HCT116 (cell line): Measurements from ENCODE around the gene SETX. TPM values are rescaled to one million over a fixed set of nuclear protein-coding genes. Genes with fewer than 3 reads are reported as not detected.

Experiments used
- ATAC-seq: fragments of 200-7000 bp; cut with Tn5 transposase; 2 replicates; pipeline ENCODE4 v1.9.1; 2020; ENCODE audit warnings: mild to moderate bottlenecking, moderate library complexity
- BruUV-seq: library from RNA; stranded (reverse); fragments of 400-500 nt; replicated peaks from 2 replicates; lab custom pipeline; 2021; lab: Mats Ljungman, UMichigan
- CTCF ChIA-PET: fragments of 300-600 bp; sonication (Branson Sonifier 250); formaldehyde crosslinking; loops from one replicate; lab custom pipeline; 2021; ENCODE audit warnings: antibody characterized with exemption; lab: Charles Lee
- POLR2A ChIA-PET: fragments of 300-600, 350-600 bp; sonication (Branson Sonifier 250); formaldehyde crosslinking; loops from one replicate; lab custom pipeline; 2021; ENCODE audit warnings: antibody characterized with exemption; lab: Charles Lee
- RAD21 ChIA-PET, 2 experiments: fragments of 300-600 bp; sonication (Branson Sonifier 250); formaldehyde crosslinking; loops; one replicate each; lab custom pipeline; 2023; ENCODE audit warnings: low total read pairs in 2 of 2; ENCODE audit not compliant: uncharacterized antibody in 2 of 2, unreplicated experiment in 2 of 2, low non-redundant PET in 1 of 2; lab: Charles Lee
- DNase-seq: peaks from one replicate; pipeline ENCODE4 v3.0.0-alpha.2; 2010; ENCODE audit warnings: low read depth, low spot score
- H2AFZ ChIP-seq: fragments of 200-600 bp; shearing (Covaris generic), sonication (generic); 2 replicates; pipeline ENCODE4 v1.6.1; 2017; ENCODE audit warnings: low read depth, mixed run types, mixed read lengths, antibody characterized with exemption, low read length; ENCODE audit not compliant: poor library complexity, severe bottlenecking
- H3K27ac ChIP-seq: 2 replicates; pipeline ENCODE4 v1.5.1; 2012; ENCODE audit warnings: low read depth, low read length
- H3K27me3 ChIP-seq: fragments of 200-600 bp; sonication (generic); 2 replicates; pipeline ENCODE4 v1.6.1; 2016; ENCODE audit warnings: mixed run types, low read length, mixed read lengths; ENCODE audit not compliant: insufficient read depth
- H3K36me3 ChIP-seq, 2 experiments: fragments of 200-500 bp in 1 of 2; fragments of 200-600 bp in 1 of 2; sonication (Bioruptor generic) in 1 of 2; sonication (generic) in 1 of 2; 2 replicates each; pipeline versions ENCODE4 v1.5.1 to v1.6.1; 2014 to 2016; ENCODE audit warnings: low read length in 2 of 2, inconsistent platforms in 1 of 2, mixed read lengths in 1 of 2, mixed run types in 1 of 2; ENCODE audit not compliant: insufficient read depth in 2 of 2, control insufficient read depth in 1 of 2
- H3K4me1 ChIP-seq, 2 experiments: fragments of 200-600 bp in 1 of 2; sonication (generic) in 1 of 2; 2 replicates each; pipeline versions ENCODE4 v1.5.1 to v1.6.1; 2012 to 2017; ENCODE audit warnings: low read length in 2 of 2, inconsistent platforms in 1 of 2, mild to moderate bottlenecking in 1 of 2, mixed read lengths in 1 of 2, mixed run types in 1 of 2, moderate library complexity in 1 of 2; ENCODE audit not compliant: insufficient read depth in 2 of 2, control insufficient read depth in 1 of 2
- H3K4me2 ChIP-seq: fragments of 200-600 bp; sonication (generic); 2 replicates; pipeline ENCODE4 v1.6.1; 2017; ENCODE audit warnings: mixed run types, low read length, mixed read lengths
- H3K4me3 ChIP-seq, 2 experiments: fragments of 200-600 bp in 1 of 2; sonication (generic) in 1 of 2; replicated peaks in 1 of 2; 2 replicates each; pipeline ENCODE4 v1.5.1; 2011 to 2016; ENCODE audit warnings: low read length in 2 of 2, control low read depth in 1 of 2, low read depth in 1 of 2, mild to moderate bottlenecking in 1 of 2, mixed read lengths in 1 of 2, mixed run types in 1 of 2
- H3K79me2 ChIP-seq: fragments of 200-600 bp; sonication (generic); 2 replicates; pipeline ENCODE4 v1.6.1; 2017; ENCODE audit warnings: mild to moderate bottlenecking, mixed run types, low read length, moderate library complexity, mixed read lengths; ENCODE audit not compliant: insufficient read depth
- H3K9ac ChIP-seq: fragments of 200-600 bp; sonication (generic); 2 replicates; pipeline ENCODE4 v1.6.1; 2016; ENCODE audit warnings: low read length, mixed read lengths
- H3K9me2 ChIP-seq: fragments of 200-600 bp; sonication (generic), shearing (Covaris generic); 2 replicates; pipeline ENCODE4 v1.6.1; 2017; ENCODE audit warnings: mixed run types, mild to moderate bottlenecking, moderate library complexity; ENCODE audit not compliant: insufficient read depth
- H3K9me3 ChIP-seq, 2 experiments: fragments of 200-500 bp in 1 of 2; fragments of 200-600 bp in 1 of 2; sonication (Bioruptor generic) in 1 of 2; sonication (generic) in 1 of 2; 2 replicates each; pipeline ENCODE4 v1.6.1; 2014 to 2017; ENCODE audit warnings: low read length in 2 of 2, mixed read lengths in 2 of 2, inconsistent platforms in 1 of 2, low read depth in 1 of 2, mild to moderate bottlenecking in 1 of 2, mixed run types in 1 of 2, moderate library complexity in 1 of 2; ENCODE audit not compliant: control insufficient read depth in 1 of 2, insufficient read depth in 1 of 2
- H4K20me1 ChIP-seq: fragments of 200-600 bp; sonication (generic), shearing (Covaris generic); 2 replicates; pipeline ENCODE4 v1.6.1; 2017; ENCODE audit warnings: mixed run types, mild to moderate bottlenecking, moderate library complexity; ENCODE audit not compliant: insufficient read depth
- CBX3 ChIP-seq: IDR thresholded peaks from 2 replicates; pipeline ENCODE4 v1.6.1; 2012; ENCODE audit warnings: low read depth
- CEBPB ChIP-seq: IDR thresholded peaks from 2 replicates; pipeline ENCODE4 v1.6.1; 2012; ENCODE audit warnings: low read depth
- EGR1 ChIP-seq: IDR thresholded peaks from 2 replicates; pipeline ENCODE4 v1.6.1; 2012; ENCODE audit warnings: low read depth
- ELF1 ChIP-seq: IDR thresholded peaks from 2 replicates; pipeline ENCODE4 v1.6.1; 2012; ENCODE audit warnings: low read depth, borderline replicate concordance
- JUND ChIP-seq: IDR thresholded peaks from 2 replicates; pipeline ENCODE4 v1.6.1; 2012
- RAD21 ChIP-seq: IDR thresholded peaks from 2 replicates; pipeline ENCODE4 v1.6.1; 2012; ENCODE audit warnings: low read depth, mild to moderate bottlenecking
- ZFX ChIP-seq: fragments of 450-650 bp; IDR thresholded peaks from 2 replicates; pipeline ENCODE4 v1.6.1; 2017
- intact Hi-C: fragments of 100-400 bp; cut with micrococcal nuclease; formaldehyde crosslinking; loops from 2 replicates; pipeline ENCODE4 v1.10.0; 2022
- total RNA-seq: library from RNA; stranded (reverse); gene quantifications from one replicate; pipeline ENCODE4 v1.2.1, GENCODE V29; 2021; ENCODE audit not compliant: unreplicated experiment

SETX gene
- total RNA-seq, 1 experiment from 2014 or later, result 38.5 TPM

- no peaks in the 10 kb centered on the region for H3K27me3 ChIP-seq
- intact Hi-C loops, result no loop called here
- ATAC-seq, result no peak
- H3K79me2 ChIP-seq, result peaks cover 24% of the 10 kb centered on the region
- TF ChIP-seq CEBPB (no peak), CBX3 (no peak), ELF1 (no peak), JUND (no peak), ZFX (no peak), RAD21 (no peak)
- no peak overlapping the region for H3K9ac ChIP-seq
- peaks cover 55 to 66% of the 10 kb centered on the region in 2 experiments for H3K36me3 ChIP-seq
- ChIA-PET POLR2A (interaction anchor here (1.3 kb wide), 1 partner anchor 14 kb away, joined by 3 read pairs; the partner anchor contains the start of gene SETX), RAD21 (no interaction called here), CTCF (no interaction called here)
- no peaks in the 10 kb centered on the region for H3K9me3 ChIP-seq
- H3K4me3 ChIP-seq, result no peak overlapping the region
- H3K4me1 ChIP-seq, result no peaks in the 10 kb centered on the region
- no TSS peak for BruUV-seq
- no peak overlapping the region for H2AFZ ChIP-seq
- H3K9me2 ChIP-seq, result no peaks in the 10 kb centered on the region
- no peak overlapping the region for H3K4me2 ChIP-seq
- H4K20me1 ChIP-seq, result no peaks in the 10 kb centered on the region; the same call in 1 of the 2 replicates
- H3K27ac ChIP-seq, result no peak overlapping the region
- DNase-seq, result no peak
Measured at GRCh38 chr9:132341177-132341840, 13.5 kb downstream of the SETX start.

- no peak for ATAC-seq
- BruUV-seq, result no TSS peak
- intact Hi-C loops, result no loop called here
Measured at GRCh38 chr9:132334364-132334763, 20.4 kb downstream of the SETX start.

More at GRCh38 chr9:132334364-132334763, 20.4 kb downstream of the SETX start:
- no peak overlapping the region for H3K4me2 ChIP-seq
- H3K27ac ChIP-seq, result no peak overlapping the region
- H3K36me3 ChIP-seq, result peaks cover 49 to 51% of the 10 kb centered on the region in 2 experiments
- H3K27me3 ChIP-seq, result no peaks in the 10 kb centered on the region
- POLR2A ChIA-PET, result no interaction called here
- no peak for DNase-seq
- TF ChIP-seq EGR1, result no peak
- TF ChIP-seq ZFX, result no peak
- H3K9me2 ChIP-seq, result no peaks in the 10 kb centered on the region
- no peak overlapping the region for H3K4me3 ChIP-seq
- no peaks in the 10 kb centered on the region for H3K9me3 ChIP-seq
- H3K9ac ChIP-seq, result no peak overlapping the region
- 0 out of 2 replicates have a peak, but pooled peaks cover 3% of the 10 kb centered on the region for H3K79me2 ChIP-seq
- H3K4me1 ChIP-seq, result no peaks in the 10 kb centered on the region
- H2AFZ ChIP-seq, result no peak overlapping the region
- no peaks in the 10 kb centered on the region for H4K20me1 ChIP-seq
- CTCF ChIA-PET, result no interaction called here
- RAD21 ChIA-PET, result no interaction called here
